ENCODE results near the gene PIANP. TPM values are rescaled to one million over a fixed set of nuclear protein-coding genes. Genes with fewer than 3 reads are reported as not detected.

The PIANP gene
- total and polyA plus RNA-seq, 4 donors: 1.2 to 10.7 (median 5.9) TPM

DNA sequence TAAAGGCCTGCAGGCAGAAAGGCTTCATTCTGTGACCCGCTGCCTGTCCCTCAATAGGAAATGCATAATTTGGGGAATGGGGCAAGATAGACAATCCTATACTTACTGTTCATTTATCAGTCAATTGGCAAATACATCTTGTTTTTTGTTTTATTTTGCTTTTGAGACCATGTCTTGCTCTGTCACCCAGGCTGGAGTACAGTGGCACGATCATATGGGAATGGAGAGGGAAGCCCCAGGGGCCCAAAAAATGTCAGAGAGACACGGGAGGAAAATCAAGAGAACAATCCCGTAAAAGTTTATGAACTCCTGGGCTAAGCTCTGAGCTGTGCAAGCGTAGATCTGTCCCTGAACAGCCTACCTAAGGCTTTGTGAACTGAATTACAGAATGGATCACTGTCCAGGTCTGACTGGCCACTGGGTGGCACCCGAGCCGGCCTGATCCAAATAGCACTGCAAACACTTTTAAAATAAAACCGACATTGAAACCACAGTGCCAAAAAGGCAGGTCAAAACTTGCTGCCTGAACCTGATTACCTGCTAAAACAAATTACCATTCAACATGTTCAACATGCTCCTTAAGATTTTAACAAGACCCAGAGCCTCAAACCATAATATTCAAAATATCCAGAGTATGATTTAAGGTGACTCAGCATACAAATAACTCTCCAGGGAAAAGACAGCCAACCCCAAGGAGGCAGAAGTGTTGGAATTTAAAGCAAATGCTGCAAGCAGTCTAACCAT, 35.0 kb upstream of the PIANP start:
- Histone ChIP-seq H3K9me3 (ENCODE audit: control insufficient read depth, low read length) (no peaks in the 10 kb centered on the region), H3K4me3 (ENCODE audit: low read length in 2 of 2) (no peak overlapping the region), H3K36me3 (ENCODE audit: control insufficient read depth in 1 of 2, insufficient read depth in 2 of 2, low read length in 1 of 2) (peaks cover 0 to 2% of the 10 kb centered on the region in 2 donors), H3K27me3 (ENCODE audit: control insufficient read depth in 1 of 2, insufficient read depth in 2 of 2, low read length in 1 of 2) (no peaks in the 10 kb centered on the region), H3K4me1 (ENCODE audit: control insufficient read depth in 1 of 2, insufficient read depth in 2 of 2, low read length in 2 of 2) (no peaks in the 10 kb centered on the region), H3K27ac (ENCODE audit: low read depth in 1 of 2, low read length in 2 of 2) (no peak overlapping the region)
- intact Hi-C loops (cut with DNase I): loop anchor here (5.0 kb wide), 1 partner anchor 42 kb away; no protein-coding TSS in a partner anchor
- ATAC-seq (ENCODE audit: low FRiP score) (peak; percentile 80), DNase-seq (peak in 1 of 2 donors; percentile 71)
- 30 to 37% methylated on average over 8 of the region's 8 CpGs for WGBS, 2 donors

DNA sequence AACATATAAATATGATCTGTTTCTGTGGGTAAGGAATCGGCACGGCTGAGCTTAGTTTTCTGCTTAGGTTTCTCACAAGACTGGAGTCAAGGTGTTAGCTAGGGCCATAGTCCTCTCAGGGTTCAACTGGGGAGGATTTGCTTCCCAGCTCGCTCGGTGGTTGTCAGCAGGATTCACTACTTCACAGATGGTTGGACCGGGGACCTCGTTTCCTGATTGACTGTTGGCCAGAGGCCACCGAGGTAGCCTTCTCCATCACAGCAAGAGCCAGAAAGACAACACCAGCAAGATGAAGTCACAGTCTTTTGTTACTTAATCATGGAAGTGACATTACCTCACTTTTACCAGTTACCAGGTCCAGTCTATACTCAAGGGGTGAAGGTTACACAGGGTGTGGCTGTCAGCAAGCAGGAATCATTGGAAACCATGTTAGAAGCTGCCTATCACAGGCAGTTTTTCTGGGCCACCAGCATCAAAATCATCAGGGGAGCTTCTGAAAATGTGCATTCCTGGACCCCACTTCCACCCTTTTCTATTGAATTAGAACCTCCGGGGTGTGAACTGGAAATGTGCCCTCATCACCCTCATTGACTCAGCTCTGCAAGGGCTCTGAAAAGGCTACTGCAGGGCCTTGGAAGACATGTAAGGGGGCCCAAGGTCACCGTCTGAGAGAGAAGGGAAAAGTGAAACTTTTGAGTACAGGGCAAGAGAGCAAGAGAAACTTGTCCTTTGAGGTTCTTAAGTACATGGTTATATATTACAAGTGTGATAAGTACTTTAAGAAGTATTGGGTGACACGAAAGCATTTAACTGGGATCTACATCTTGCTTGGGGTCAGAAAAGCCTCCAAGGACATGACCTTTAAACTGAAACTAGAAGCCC, 34.1 kb upstream of the PIANP start:
- Histone ChIP-seq H3K9me3 (ENCODE audit: control insufficient read depth, low read length) (no peaks in the 10 kb centered on the region), H3K36me3 (ENCODE audit: control insufficient read depth in 1 of 2, insufficient read depth in 2 of 2, low read length in 1 of 2) (peaks cover 0 to 6% of the 10 kb centered on the region in 2 donors), H3K4me1 (ENCODE audit: control insufficient read depth in 1 of 2, insufficient read depth in 2 of 2, low read length in 2 of 2) (no peaks in the 10 kb centered on the region), H3K4me3 (ENCODE audit: low read length in 2 of 2) (no peak overlapping the region), H3K27me3 (ENCODE audit: control insufficient read depth in 1 of 2, insufficient read depth in 2 of 2, low read length in 1 of 2) (no peaks in the 10 kb centered on the region), H3K27ac (ENCODE audit: low read depth in 1 of 2, low read length in 2 of 2) (no peak overlapping the region)
- DNase-seq: no peak
- intact Hi-C loops (cut with DNase I): loop anchor here (5.0 kb wide), 2 partner anchors 43 to 93 kb away; partner anchors contain the start of gene P3H3 (in 1 of the 2)
- ATAC-seq (ENCODE audit: low FRiP score): no peak
- WGBS, 2 donors: 76 to 82% methylated on average over 10 of the region's 10 CpGs

DNA sequence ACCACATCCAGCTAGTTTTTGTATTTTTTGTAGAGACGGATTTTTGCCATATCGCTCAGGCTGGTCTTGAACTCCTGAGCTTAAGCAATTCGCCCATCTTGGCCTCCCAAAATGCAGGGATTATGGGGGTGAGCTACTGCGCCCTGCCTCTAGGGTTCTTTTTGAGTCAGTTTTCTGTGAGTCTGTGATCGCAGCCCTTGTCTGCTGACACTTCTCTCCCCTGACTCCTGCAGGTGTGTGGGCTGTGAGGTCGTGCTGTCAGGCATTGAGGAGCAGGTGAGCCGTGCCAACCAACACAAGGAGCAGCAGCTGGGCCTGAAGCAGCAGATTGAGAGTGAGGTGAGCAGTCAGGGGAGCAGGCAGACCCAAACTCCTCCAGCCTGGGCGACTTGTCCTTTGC, 29.6 kb upstream of the PIANP start:
- no peak for ATAC-seq (ENCODE audit: low FRiP score)
- 88 to 89% methylated on average over 8 of the region's 8 CpGs for WGBS, 2 donors
- no peaks in the 10 kb centered on the region for H3K27me3 ChIP-seq (ENCODE audit: control insufficient read depth in 1 of 2, insufficient read depth in 2 of 2, low read length in 1 of 2)
- H3K27ac ChIP-seq (ENCODE audit: low read depth in 1 of 2, low read length in 2 of 2): no peak overlapping the region
- intact Hi-C loops (cut with DNase I): loop anchor here in 1 of 2 donors (5.0 kb wide), 1 partner anchor 97 kb away; the partner anchor contains the start of gene P3H3
- no peak for DNase-seq
- H3K36me3 ChIP-seq (ENCODE audit: control insufficient read depth in 1 of 2, insufficient read depth in 2 of 2, low read length in 1 of 2): peaks cover 0 to 10% of the 10 kb centered on the region in 2 donors
- no peak overlapping the region for H3K4me3 ChIP-seq (ENCODE audit: low read length in 2 of 2)
- H3K9me3 ChIP-seq (ENCODE audit: control insufficient read depth, low read length): no peaks in the 10 kb centered on the region
- H3K4me1 ChIP-seq (ENCODE audit: control insufficient read depth in 1 of 2, insufficient read depth in 2 of 2, low read length in 2 of 2): no peaks in the 10 kb centered on the region

GRCh38 chr12:6729186-6729585, 28.6 kb upstream of the PIANP start:
- Histone ChIP-seq H3K4me1 (ENCODE audit: control insufficient read depth in 1 of 2, insufficient read depth in 2 of 2, low read length in 2 of 2) (no peaks in the 10 kb centered on the region), H3K9me3 (ENCODE audit: control insufficient read depth, low read length) (no peaks in the 10 kb centered on the region), H3K4me3 (ENCODE audit: low read length in 2 of 2) (no peak overlapping the region), H3K27ac (ENCODE audit: low read depth in 1 of 2, low read length in 2 of 2) (no peak overlapping the region), H3K36me3 (ENCODE audit: control insufficient read depth in 1 of 2, insufficient read depth in 2 of 2, low read length in 1 of 2) (peaks cover 0 to 10% of the 10 kb centered on the region in 2 donors), H3K27me3 (ENCODE audit: control insufficient read depth in 1 of 2, insufficient read depth in 2 of 2, low read length in 1 of 2) (no peaks in the 10 kb centered on the region)
- WGBS, 2 donors: 94 to 95% methylated on average over 18 of the region's 18 CpGs
- intact Hi-C loops (cut with DNase I): no loop called here
- ATAC-seq (ENCODE audit: low FRiP score) (no peak), DNase-seq (no peak)

- H3K36me3 ChIP-seq (ENCODE audit: control insufficient read depth in 1 of 2, insufficient read depth in 2 of 2, low read length in 1 of 2): peaks cover 0 to 6% of the 10 kb centered on the region in 2 donors
- no peak overlapping the region for H3K4me3 ChIP-seq (ENCODE audit: low read length in 2 of 2)
- 86 to 92% methylated on average over 7 of the region's 7 CpGs for WGBS, 2 donors
- H3K9me3 ChIP-seq (ENCODE audit: control insufficient read depth, low read length): no peaks in the 10 kb centered on the region
- H3K27me3 ChIP-seq (ENCODE audit: control insufficient read depth in 1 of 2, insufficient read depth in 2 of 2, low read length in 1 of 2): no peaks in the 10 kb centered on the region
- ATAC-seq (ENCODE audit: low FRiP score): no peak
- H3K27ac ChIP-seq (ENCODE audit: low read depth in 1 of 2, low read length in 2 of 2): no peak overlapping the region
- intact Hi-C loops (cut with DNase I): no loop called here
- no peak for DNase-seq
- no peaks in the 10 kb centered on the region for H3K4me1 ChIP-seq (ENCODE audit: control insufficient read depth in 1 of 2, insufficient read depth in 2 of 2, low read length in 2 of 2)
Measured at GRCh38 chr12:6725350-6725749, 24.7 kb upstream of the PIANP start.

- H3K4me1 ChIP-seq (ENCODE audit: control insufficient read depth in 1 of 2, insufficient read depth in 2 of 2, low read length in 2 of 2): no peaks in the 10 kb centered on the region
- 9 to 19% methylated on average over 10 of the region's 10 CpGs for WGBS, 2 donors
- H3K4me3 ChIP-seq (ENCODE audit: low read length in 2 of 2): peak overlapping the region; percentile 29 to 37
- H3K9me3 ChIP-seq (ENCODE audit: control insufficient read depth, low read length): no peaks in the 10 kb centered on the region
- intact Hi-C loops (cut with DNase I): loop anchor here in 1 of 2 donors (5.0 kb wide), 1 partner anchor 37 kb away; the partner anchor contains the start of gene ZNF384
- DNase-seq: no peak
- no peaks in the 10 kb centered on the region for H3K27me3 ChIP-seq (ENCODE audit: control insufficient read depth in 1 of 2, insufficient read depth in 2 of 2, low read length in 1 of 2)
- peak; percentile 5 for ATAC-seq (ENCODE audit: low FRiP score)
- peaks cover 0 to 4% of the 10 kb centered on the region in 2 donors for H3K36me3 ChIP-seq (ENCODE audit: control insufficient read depth in 1 of 2, insufficient read depth in 2 of 2, low read length in 1 of 2)
- no peak overlapping the region for H3K27ac ChIP-seq (ENCODE audit: low read depth in 1 of 2, low read length in 2 of 2)
Measured at GRCh38 chr12:6724409-6724797, 23.8 kb upstream of the PIANP start.

DNA sequence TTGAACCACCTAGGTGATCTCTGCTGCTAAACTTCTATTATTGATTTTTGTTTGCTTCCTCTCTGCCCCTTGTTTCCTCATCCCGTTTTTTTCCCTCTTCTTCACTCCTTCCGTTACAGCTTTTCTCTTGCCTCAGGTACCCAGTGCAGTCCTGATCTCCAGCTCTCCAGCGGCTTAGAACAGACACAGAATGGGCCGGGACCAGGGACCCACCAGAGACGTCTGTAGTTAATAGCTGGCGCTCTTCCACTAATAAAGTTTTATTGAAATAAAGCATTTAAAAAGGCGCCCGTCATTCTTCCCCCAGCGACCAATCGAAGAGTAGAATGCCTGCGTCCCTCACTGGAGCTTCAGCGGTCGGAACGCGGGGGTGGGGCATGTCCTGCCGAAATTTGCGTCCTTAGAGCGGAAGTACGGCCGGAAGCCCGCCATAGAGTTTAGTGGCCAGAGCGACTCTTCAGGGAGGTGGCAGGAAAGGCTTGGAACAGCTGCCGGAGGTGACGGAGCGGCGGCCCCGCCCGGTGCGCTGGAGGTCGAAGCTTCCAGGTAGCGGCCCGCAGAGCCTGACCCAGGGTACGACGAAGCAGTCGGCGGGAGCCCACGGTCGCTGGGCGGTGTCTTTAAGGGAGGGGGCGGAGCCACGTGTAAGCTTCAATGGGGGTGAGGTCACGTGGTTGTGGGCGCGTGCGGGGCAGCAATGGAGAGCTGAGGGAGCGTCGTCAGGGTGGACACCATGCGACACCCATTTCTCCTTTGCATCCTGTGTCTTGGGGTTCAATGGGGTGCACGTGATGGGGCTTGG, 23.2 kb upstream of the PIANP start, which contains the start of gene COPS7A:
Gene COPS7A, plus strand, starts transcription at position 440 of the 802 bp plus-strand sequence. CDS start 611 bp downstream, outside the sequence.
- H3K4me3 ChIP-seq (ENCODE audit: low read length in 2 of 2): peak within 1 kb of the TSS; percentile 53 to 71
- no peaks in the 10 kb centered on the region for H3K9me3 ChIP-seq (ENCODE audit: control insufficient read depth, low read length)
- intact Hi-C loops (cut with DNase I): loop anchor here in 1 of 2 donors (5.0 kb wide), 1 partner anchor 37 kb away; the partner anchor contains the start of gene ZNF384
- ATAC-seq (ENCODE audit: low FRiP score) (peak; percentile 99), DNase-seq (peak; percentile 99)
- H3K27ac ChIP-seq (ENCODE audit: low read depth in 1 of 2, low read length in 2 of 2): peak within 1 kb of the TSS in 1 of 2 donors; percentile 79
- 0 to 1% methylated on average over 42 to 49 of the region's 49 CpGs for WGBS, 2 donors
- H3K36me3 ChIP-seq (ENCODE audit: control insufficient read depth in 1 of 2, insufficient read depth in 2 of 2, low read length in 1 of 2): no peaks in the 10 kb centered on the region
- H3K27me3 ChIP-seq (ENCODE audit: control insufficient read depth in 1 of 2, insufficient read depth in 2 of 2, low read length in 1 of 2): no peaks in the 10 kb centered on the region
- no peaks in the 10 kb centered on the region for H3K4me1 ChIP-seq (ENCODE audit: control insufficient read depth in 1 of 2, insufficient read depth in 2 of 2, low read length in 2 of 2)

DNA sequence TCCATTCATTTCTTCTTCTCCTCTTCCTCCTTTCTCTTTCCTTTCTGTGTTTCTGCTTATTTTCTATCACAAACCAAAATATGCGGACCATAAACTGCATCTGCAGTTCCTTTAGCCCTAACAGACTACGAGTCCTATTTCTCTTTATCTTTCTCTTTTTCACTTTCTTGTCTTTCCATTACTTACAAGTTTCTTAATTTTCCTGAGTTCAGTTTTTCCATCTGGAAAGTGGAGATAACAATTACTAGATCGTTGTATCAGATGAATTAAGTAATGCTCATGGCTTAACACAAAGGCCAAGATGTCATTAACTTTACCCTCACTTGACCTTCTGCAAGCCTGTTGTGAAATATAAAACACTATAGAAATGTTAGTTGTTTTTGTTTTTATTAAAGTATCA, 22.2 kb upstream of the PIANP start:
- Histone ChIP-seq H3K27ac (ENCODE audit: low read depth in 1 of 2, low read length in 2 of 2) (no peak overlapping the region), H3K4me1 (ENCODE audit: control insufficient read depth in 1 of 2, insufficient read depth in 2 of 2, low read length in 2 of 2) (no peaks in the 10 kb centered on the region), H3K9me3 (ENCODE audit: control insufficient read depth, low read length) (no peaks in the 10 kb centered on the region), H3K27me3 (ENCODE audit: control insufficient read depth in 1 of 2, insufficient read depth in 2 of 2, low read length in 1 of 2) (no peaks in the 10 kb centered on the region), H3K36me3 (ENCODE audit: control insufficient read depth in 1 of 2, insufficient read depth in 2 of 2, low read length in 1 of 2) (no peaks in the 10 kb centered on the region), H3K4me3 (ENCODE audit: low read length in 2 of 2) (no peak overlapping the region)
- intact Hi-C loops (cut with DNase I): loop anchor here in 1 of 2 donors (5.0 kb wide), 1 partner anchor 36 kb away; the partner anchor contains the start of gene ZNF384
- DNase-seq (no peak), ATAC-seq (ENCODE audit: low FRiP score) (no peak)
- WGBS, 2 donors: 87 to 90% methylated on average over 3 of the region's 3 CpGs

Measured in aorta (tissue), 5 donors.